GM18858 (cell line): ENCODE results near the gene CDCA4.
A peak's percentile ranks its signal among the peaks of the same experiment; 100 is the strongest.
"Not testable (repeated sequence)": the region's sequence is repeated elsewhere in the genome, so short reads cannot be mapped to it uniquely, and the experiment has no call there.

Source experiments
- ATAC-seq: cut with Tn5 transposase; IDR thresholded peaks from one replicate; pipeline ENCODE4 v1.9.1; 2021; ENCODE audit not compliant: unreplicated experiment

Gene CDCA4

DNA sequence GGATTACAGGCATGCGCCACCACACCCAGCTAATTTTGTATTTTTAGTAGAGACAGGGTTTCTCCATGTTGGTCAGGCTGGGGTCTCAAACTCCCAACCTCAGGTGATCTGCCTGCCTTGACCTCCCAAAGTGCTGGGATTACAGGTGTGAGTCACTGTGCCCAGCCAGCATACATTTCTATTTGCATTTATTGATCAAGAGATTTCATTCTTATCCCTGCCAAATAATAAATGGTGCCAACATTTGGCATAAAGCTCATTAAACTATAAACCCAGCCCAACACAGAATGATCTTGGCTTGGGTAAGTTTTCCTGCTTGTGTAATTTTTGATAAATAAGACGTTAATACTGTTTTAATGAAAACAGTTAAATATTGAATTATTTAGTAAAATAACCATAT lies 14.7 kb upstream of the CDCA4 start:
- ATAC-seq: not testable (repeated sequence)

DNA sequence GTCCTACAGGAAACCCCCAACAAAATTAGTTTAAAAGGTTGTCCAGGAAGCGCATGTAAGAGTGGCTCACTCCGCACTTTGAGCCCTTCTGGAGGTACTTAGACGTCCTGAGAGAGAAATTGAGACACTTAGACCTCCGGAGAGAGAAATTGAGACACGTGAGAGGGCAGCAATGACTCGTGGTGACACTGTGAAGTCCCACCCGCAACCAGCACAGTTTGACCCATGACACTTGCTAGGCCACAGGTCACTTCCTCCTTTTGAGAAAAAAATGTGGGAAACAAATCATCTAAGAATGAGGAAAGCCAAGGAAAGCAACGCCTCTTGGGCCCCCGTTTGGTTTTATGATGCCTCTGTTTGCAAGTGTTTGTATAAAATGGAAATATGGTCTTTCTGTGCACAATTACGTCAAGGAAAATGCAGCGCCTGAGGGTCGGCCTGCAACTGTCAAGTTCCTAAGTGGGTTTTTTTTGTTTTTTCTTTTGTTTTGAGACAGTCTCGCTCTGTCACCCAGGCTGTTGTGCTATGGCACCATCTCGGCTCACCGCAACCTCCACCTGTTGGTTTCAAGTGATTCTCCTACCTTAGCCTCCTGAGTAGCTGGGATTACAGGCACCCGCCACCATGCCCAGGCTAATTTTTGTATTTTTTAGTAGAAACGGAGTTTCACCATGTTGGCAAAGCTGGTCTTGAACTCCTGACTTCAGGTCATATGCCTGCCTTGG lies 13.6 kb upstream of the CDCA4 start:
- ATAC-seq: no peak

DNA sequence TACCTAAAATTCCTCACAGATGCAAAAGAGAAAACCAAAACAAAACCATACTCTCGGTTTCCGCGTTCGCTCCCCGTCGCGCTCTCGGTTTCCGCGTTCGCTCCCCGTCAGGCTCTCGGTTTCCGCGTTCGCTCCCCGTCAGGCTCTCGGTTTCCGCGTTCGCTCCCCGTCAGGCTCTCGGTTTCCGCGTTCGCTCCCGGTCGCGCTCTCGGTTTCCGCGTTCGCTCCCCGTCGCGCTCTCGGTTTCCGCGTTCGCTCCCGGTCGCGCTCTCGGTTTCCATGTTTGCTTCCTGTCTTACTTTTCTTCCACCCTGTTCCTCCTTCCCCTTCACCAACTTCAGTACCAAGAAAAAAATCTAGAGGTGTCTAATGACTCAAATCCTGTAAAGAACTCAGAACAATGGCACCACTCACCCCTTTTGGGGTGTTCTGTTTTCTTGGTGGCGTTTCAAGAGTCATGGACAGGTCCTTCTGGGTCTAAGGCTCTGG lies 12.6 kb upstream of the CDCA4 start:
- ATAC-seq: not testable (repeated sequence)

DNA sequence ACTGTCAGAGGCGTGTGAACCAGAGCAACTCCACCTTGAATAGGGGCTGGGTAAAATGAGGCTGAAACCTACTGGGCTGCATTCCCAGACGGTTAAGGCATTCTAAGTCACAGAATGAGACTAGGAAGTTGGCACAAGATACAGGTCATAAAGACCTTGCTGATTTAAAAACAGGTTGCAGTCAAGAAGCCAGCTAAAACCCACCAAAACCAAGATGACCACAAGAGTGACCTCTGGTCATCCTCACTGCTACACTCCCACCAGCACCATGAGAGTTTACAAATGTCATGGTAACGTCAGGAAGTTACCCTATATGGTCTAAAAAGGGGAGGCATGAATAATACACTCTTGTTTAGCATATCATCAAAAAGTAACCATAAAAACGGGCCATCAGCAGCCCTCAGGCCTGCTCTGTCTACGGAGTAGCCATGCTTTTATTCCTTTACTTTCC lies 11.6 kb upstream of the CDCA4 start:
- not testable (repeated sequence) for ATAC-seq

DNA sequence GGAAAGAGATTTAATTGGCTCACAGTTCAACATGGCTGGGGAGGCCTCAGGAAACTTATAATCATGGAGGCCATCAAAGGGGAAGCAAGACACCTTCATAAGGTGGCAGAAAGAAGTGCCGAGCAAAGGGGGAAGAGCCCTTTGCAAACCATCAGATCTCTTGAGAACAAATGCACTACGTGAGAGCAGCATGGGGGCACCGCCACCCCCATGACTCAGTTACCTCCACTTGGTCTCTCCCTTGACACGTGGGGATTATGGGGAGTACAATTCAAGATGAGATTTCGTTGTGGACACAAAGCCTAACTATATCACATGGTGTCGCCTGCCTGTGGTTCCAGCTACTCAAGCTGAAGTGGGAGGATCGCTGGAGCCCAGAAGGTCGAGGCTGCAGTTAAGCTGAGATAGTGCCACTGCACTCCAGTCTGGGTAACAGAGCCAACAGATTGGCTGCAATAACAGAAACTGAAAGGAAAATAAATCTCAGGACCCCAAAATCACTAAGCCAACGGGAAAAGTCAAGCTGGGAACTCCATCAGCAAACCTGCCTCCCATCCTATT lies 10.0 kb upstream of the CDCA4 start:
- ATAC-seq: no peak

DNA sequence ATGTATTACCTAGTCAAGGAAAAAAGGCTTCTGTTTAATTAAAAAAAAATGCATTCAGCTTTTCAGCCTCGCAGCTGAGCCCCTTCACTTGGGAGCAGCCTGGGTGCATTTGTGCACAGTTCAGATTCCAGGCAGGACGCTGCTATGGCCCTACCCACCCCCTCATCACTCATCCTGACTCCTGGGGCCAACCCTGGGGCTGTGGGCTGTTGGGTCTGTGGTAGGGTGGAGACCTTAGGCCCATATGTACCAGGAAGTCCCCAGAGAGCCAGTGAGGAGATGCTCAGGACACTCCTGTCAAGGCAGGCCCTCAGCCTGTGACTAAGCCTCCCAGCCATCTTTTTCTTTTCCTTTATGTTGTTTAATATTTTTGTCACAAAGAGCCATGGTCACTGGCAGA lies 9.3 kb upstream of the CDCA4 start:
- ATAC-seq: no peak

DNA sequence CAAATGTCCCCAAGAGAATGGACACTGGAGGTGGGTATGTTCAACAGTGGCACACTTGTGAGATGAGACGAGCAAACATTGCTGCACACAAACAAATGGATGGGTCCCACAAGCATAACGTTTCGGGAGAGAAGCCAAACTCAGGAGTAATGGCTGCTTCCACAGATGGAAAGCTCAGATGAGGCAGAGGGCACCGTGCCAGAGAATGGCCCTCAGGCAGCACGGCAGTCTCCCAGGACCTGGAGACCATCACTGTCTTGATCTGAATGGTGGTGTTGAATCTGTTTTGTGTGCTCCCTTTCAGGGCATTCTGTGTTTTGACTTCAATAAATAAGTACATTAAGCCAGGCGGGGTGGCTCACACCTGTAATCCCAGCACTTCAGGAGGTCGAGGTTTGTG lies 8.5 kb upstream of the CDCA4 start:
- no peak for ATAC-seq

DNA sequence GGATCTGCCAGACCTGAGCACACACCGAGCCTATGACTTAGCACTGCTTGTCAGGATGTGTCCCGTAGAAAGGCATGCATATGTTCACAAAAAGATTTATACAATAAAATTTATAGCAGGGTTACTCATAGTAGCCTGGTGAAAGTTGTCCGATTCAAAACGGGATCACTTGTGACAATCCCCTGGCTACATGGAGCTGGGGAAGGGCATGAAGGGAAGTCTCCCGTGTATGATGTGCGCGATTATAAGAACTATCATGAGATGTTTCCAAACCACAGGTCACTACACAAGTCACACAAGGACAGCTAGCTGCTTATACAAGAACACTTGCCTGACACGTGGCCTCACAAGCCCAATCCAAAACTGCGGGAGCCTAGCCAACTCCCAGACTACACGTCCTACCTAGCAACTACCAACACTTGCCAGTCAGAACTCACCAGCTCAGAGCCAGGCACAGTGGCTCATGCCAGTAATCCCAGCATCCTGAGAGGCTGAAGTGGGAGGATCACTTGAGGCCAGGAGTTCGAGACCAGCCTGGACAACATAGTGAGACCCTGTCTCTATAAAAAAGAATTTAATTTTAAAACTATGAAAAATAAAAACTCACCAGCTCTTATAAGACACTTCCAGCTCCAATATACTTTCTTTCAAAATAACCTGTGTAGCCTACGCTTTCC lies 7.5 kb upstream of the CDCA4 start:
- ATAC-seq: no peak

DNA sequence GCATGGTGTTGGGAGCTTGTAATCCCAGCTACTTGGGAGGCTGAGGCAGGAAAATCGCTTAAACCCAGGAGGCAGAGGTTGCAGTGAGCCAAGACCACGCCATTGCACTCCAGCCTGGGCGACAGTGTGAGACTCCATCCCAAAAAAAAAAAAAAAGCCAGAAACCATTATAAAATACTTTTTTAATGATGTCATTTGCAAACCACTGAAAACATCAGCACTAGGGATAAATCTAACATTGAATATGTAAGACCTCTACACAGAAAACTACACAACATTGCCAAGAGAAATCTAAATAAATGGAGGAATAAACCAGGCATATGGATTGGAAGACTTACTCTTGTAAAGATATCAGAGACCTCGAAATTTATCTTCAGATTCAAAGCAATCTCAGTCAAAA lies 6.8 kb upstream of the CDCA4 start:
- not testable (repeated sequence) for ATAC-seq

DNA sequence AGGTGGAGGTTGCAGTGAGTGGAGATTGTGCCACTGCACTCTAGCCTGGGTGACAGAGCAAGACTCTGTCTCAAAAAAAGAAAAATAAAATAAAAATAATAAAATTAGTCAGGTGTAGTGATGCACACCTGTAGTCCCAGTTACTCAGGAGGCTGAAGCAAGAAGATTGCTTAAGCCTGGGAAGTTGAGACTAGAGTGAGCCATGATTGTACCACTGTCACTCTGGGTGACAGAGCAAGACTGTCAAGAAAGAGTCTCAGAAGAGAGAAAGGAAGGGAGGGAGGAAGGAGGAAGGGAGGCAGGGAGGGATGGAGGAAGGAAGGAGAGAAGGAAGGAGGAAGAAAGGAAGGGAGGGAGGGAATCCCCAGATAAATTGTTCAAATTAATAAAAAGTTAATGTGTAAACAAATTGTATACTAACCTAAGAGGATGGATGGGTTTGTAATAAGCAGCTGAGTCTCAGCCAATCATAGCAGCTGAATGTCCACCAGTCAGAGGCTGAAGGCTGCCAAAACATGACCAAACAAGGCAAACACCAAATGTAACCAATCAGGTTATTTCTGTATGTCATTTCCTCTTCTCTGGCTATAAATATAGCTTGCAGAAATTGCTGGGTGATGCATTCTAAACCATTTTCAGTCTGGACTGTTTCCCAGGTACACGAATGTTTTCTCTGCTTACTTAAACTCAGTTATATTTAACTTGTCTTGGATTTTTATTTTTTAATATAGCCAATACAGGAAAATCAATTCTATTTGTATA lies 6.1 kb upstream of the CDCA4 start:
- no peak for ATAC-seq

DNA sequence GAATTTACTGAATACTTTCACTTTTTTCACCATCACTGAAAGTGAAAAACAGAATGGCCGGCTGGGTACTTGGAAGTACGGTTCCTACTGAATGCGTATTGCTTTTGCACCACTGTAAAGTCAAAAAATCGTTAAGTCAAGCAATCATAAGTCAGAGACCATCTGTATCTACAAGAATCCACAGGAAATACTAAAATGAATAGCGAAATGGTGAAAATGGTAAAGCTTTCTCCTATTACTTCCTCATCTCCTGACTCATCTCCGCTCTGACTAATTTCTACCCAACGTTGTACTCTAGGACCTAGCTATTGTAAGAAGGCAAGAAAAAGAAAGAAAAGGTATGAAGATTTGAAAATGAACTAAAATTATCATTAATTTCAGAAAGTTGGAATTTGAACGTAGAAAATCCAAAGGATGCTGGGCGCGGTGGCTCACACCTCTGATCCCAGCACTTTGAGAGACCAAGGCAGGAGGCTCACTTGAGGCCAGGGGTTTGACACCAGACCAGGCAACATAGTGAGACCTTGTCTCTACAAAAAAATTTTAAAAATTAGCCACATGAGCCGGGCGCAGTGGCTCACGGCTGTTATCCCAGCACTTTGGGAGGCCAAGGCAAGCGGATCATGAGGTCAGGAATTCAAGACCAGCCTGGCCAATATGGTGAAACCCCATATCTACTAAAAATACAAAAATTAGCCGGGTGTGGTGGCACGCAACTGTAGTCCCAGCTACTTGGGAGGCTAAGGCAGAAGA lies 5.3 kb upstream of the CDCA4 start:
- ATAC-seq: no peak

DNA sequence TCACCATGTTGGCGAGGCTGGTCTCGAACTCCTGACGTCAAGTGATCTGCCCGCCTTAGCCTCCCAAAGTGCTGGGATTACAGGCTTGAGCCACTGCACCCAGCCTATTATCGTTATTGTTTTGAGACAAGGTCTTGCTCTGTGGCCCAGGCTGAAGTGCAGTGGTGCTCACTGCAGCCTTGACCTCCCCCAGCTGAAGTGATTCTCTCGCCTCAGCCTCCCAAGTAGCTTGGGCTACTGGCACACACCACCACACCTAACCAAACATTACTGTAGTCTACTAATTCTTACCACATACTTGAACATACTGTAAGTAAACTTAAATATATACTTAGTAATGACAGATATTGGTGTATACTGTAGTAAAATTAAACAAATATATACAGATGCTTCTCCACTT lies 4.5 kb upstream of the CDCA4 start:
- no peak for ATAC-seq

DNA sequence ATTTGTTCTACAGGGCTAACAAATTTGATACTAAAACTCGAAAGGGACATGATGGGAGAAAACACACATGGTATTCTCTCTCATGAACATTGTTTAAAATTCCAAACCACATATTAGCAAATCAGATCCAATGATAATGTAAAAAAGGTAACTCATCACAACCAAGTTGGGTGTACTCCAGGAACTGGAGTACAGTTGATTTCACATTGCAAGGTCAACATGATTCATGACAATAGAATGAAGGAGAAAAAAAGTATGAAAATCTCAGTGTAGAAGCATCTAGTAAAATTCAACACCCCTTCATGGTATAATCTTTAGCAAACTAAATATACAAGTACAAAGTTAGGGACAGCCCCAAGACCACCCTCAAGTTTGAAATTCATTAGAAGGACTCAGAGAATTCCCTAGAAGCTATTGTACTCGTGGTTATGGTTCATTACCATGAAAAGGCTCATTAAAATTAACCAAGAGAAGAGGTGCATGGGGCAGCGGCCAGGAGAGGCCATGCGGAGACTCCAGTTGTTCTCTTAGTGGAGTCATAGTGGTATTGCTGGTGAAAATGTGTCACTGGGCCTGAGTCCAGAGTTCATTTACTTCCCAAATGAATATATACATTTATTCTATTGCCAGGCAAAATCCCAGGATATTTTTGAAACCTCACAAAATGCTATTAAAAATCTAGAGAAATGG lies 3.1 kb upstream of the CDCA4 start:
- no peak for ATAC-seq

DNA sequence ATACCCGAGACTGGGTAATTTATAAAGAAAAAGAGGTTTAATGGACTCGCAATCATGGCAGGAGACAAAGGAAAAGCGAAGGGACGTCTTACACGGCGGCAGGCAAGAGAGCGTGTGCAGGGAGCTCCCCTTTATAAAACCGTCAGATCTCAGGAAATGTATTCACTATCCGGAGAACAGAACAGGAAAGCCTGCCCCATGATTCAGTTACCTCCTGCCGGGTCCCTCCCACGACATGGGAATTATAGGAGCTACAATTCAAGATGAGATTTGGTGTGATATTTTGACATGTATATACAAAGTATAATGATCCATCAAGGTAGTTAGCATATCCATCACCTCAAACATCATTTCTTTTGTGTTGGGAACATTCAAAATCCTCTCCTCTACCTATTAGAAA lies 2.3 kb upstream of the CDCA4 start:
- no peak for ATAC-seq

DNA sequence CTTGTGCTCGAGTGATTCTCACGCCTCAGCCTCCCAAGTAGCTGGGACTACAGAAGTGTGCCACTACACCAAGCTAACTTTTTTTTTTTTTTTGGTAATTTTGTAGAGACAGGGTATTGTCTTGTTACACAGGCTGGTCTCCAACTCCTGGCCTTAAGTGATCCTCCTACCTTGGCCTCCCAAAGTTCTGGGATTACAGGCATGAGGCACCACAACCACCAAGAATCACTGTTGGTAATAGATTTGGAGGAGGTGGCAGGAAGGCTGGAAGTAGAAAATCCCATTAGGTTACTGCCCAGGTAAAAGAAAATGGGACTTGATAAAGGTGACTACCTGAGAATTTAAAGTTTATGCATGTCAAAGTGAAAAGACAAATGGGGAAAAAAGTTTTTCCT lies 1.4 kb upstream of the CDCA4 start:
- no peak for ATAC-seq

DNA sequence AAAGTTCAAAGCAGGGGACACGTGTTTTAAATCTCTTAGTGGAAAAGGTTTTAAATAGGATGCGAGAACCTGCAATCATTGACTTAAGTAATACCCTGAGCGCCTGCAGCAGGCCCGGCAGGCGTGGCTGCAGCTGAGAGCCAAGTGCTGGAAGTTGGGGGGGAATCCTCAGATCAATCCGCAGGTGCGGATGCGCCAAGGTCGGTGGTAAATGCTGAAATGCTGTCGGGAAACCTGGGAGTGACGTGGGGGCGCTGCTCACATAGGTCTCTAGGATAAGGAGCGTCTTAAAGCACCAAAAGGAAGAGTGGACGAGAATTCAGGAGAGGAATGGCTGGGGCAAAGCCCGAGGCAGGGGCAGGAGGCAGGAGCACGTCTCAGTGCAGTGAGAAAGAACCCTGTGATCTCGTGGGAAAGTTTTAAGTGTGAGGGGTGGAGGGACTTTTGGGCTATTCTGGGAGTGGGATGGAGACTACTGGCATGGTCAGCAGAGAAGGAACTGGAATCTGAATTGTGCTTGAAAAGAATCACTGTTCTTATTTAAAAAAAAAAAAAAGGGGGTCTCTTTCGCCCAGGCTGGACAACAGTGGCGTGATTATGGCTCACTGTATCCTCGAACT lies 883 bp upstream of the CDCA4 start:
- no peak for ATAC-seq

DNA sequence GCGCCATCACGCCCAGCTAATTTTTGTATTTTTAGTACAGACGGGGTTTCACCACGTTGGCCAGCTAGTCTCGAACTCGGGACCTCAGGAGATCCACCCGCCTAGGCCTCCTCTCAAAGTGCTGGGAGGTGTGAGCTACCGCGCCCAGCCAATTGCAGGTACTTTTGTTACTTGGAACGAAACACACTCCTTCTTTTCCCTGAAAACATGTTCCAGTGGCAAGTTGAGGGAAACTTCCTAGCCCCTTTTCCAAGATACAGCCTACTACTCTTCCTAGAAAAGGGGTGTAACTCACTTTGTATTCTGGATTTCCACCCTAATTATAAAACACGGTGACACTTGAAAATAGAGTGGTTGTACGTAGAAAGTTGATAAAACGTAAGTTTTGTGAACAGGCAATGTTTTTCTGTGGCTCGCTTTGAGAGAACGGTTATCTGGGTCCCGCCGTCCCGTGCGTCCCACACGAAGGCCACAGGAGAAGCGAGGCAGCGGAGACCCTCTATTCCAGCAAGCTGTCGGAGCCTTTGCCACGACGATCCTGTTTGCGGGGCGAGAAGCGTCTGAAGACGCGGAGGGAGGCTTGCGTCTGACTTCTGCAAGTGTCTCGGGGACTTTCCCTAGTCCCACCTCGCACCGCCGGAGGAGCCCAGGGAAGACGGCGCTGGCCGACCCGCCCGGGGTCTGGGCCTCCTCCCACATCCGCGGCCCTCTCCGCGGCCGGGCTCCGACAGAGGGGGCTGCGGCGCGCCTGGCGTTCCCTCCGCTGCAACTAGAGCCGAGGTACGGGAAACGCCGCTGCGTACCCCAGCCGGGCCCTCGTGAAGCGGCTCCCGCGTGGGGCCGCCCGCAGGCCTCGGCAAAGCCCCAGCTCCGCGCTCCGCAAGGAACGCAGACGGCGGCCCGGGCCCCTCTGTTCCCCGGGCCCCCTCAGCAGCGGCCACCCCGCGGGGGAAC lies 745 bp downstream of the CDCA4 start:
- ATAC-seq: peak; percentile 18

DNA sequence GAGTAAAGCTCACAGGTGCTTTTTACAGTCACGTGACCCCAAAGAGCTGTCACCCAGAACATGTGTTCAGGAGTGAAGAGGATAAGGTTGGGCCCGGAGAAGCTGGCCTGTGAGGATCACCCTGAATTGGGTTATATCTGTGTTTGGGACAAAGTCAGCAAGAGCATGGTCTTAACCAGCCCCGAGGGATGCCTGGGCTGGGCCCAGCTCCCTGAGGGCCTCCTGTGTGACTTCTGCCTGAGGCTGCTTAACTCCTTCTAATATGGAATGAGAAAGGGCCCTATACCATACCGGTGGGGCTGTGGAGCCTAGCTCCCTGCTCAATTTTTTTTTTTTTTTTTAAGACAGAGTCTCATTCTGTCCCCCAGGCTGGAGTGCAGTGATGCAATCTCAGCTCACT lies 2.5 kb downstream of the CDCA4 start:
- no peak for ATAC-seq

DNA sequence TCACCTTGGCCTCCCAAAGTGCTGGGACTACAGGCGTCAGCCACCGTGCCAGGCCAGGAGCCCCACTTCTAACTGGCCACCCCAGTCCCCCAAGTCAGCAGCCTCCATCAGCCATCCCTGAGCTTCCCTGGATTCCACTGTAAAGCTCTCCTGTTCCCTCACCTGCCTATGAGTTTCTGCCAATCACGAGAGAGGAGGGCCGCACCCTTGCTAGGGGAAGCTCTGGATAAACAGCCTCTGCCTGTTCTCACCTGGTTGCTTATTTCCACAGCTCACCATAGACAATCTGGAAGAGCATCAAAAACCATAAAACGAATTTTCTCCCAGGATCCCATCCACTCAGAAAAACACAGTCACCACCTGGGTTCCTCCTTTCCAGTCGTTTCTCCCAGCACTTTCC lies 5.0 kb downstream of the CDCA4 start:
- ATAC-seq: no peak
